Measurements from ENCODE around the gene HCFC1. TPM values are rescaled to one million over a fixed set of nuclear protein-coding genes. Genes with fewer than 3 reads are reported as not detected.

The HCFC1 gene
- total RNA-seq, 1 donor from 2014 or later: 99.9 TPM

DNA sequence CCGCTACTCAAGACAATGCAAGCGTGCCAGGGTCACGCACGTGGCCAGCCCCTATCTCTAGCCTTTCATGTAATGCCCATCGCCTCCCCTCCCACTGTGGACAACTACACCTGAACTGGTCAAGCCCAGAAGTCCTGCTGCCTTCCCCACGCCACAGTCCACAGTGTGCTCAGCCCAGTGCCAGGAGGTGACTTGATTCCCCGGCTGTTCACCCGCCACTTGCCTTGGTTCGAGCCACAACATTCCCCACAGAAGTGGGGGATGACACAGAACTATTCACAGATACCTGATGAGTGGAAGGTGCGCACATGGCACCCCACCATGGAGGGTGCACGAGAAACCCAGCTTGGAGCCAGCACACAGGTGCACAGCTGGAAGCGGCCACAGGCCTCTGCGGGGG is 52.3 kb downstream of the HCFC1 start:
- no peaks in the 10 kb centered on the region for H3K27me3 Mint-ChIP-seq (ENCODE audit: low read depth)
- H3K4me3 Mint-ChIP-seq: no peak overlapping the region
- H3K27ac Mint-ChIP-seq: no peak overlapping the region
- peaks cover 7% of the 10 kb centered on the region for H3K36me3 Mint-ChIP-seq
- no peak for DNase-seq (ENCODE audit: low spot score in 2 of 2, unreplicated experiment in 2 of 2)
- peaks cover 2% of the 10 kb centered on the region for H3K4me1 Mint-ChIP-seq
- no peaks in the 10 kb centered on the region for H3K9me3 Mint-ChIP-seq
- TF ChIP-seq, protein P1, sequence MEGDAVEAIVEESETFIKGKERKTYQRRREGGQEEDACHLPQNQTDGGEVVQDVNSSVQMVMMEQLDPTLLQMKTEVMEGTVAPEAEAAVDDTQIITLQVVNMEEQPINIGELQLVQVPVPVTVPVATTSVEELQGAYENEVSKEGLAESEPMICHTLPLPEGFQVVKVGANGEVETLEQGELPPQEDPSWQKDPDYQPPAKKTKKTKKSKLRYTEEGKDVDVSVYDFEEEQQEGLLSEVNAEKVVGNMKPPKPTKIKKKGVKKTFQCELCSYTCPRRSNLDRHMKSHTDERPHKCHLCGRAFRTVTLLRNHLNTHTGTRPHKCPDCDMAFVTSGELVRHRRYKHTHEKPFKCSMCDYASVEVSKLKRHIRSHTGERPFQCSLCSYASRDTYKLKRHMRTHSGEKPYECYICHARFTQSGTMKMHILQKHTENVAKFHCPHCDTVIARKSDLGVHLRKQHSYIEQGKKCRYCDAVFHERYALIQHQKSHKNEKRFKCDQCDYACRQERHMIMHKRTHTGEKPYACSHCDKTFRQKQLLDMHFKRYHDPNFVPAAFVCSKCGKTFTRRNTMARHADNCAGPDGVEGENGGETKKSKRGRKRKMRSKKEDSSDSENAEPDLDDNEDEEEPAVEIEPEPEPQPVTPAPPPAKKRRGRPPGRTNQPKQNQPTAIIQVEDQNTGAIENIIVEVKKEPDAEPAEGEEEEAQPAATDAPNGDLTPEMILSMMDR (IDR thresholded peaks at IDR 0.05; ENCODE audit: unreplicated experiment): no peak

DNA sequence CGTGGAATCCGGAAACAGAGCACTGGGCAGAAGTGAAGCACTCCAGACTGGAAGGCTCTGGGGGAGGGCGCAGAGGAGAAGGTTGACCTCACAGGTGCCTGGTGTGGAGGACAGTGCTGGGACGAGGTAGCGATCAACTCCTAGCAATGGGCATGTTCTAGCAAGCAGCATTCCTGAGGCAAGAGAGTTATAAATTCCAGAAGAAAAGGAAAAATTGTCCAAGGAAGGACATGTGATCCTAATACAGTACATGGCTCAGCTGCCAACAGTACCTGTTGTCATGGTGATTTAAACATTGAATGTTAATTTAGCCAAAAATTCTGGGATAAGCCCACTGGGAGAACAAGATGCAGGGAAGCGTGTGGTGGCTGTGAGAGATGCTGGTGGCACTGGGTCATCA is 53.7 kb downstream of the HCFC1 start:
- no peaks in the 10 kb centered on the region for H3K27me3 Mint-ChIP-seq (ENCODE audit: low read depth)
- no peak for DNase-seq (ENCODE audit: low spot score in 2 of 2, unreplicated experiment in 2 of 2)
- no peak overlapping the region for H3K27ac Mint-ChIP-seq
- H3K4me1 Mint-ChIP-seq: no peaks in the 10 kb centered on the region
- TF ChIP-seq, protein P1 (IDR thresholded peaks at IDR 0.05; ENCODE audit: unreplicated experiment): no peak
- H3K4me3 Mint-ChIP-seq: no peak overlapping the region
- peaks cover 7% of the 10 kb centered on the region for H3K36me3 Mint-ChIP-seq
- no peaks in the 10 kb centered on the region for H3K9me3 Mint-ChIP-seq

GRCh38 chrX:153913701-153914100 is 57.9 kb downstream of the HCFC1 start:
- H3K4me3 Mint-ChIP-seq: no peak overlapping the region
- H3K9me3 Mint-ChIP-seq: no peaks in the 10 kb centered on the region
- no peaks in the 10 kb centered on the region for H3K4me1 Mint-ChIP-seq
- TF ChIP-seq, protein P1 (IDR thresholded peaks at IDR 0.05; ENCODE audit: unreplicated experiment): no peak
- H3K27ac Mint-ChIP-seq: no peak overlapping the region
- peaks cover 11% of the 10 kb centered on the region for H3K36me3 Mint-ChIP-seq
- DNase-seq (ENCODE audit: low spot score in 2 of 2, unreplicated experiment in 2 of 2): no peak
- no peaks in the 10 kb centered on the region for H3K27me3 Mint-ChIP-seq (ENCODE audit: low read depth)

GRCh38 chrX:153913211-153913610 is 58.4 kb downstream of the HCFC1 start:
- H3K27me3 Mint-ChIP-seq (ENCODE audit: low read depth): no peaks in the 10 kb centered on the region
- H3K36me3 Mint-ChIP-seq: peaks cover 11% of the 10 kb centered on the region
- H3K4me1 Mint-ChIP-seq: no peaks in the 10 kb centered on the region
- no peak for DNase-seq (ENCODE audit: low spot score in 2 of 2, unreplicated experiment in 2 of 2)
- no peak overlapping the region for H3K27ac Mint-ChIP-seq
- H3K4me3 Mint-ChIP-seq: no peak overlapping the region
- H3K9me3 Mint-ChIP-seq: no peaks in the 10 kb centered on the region
- TF ChIP-seq, protein P1 (IDR thresholded peaks at IDR 0.05; ENCODE audit: unreplicated experiment): no peak

- DNase-seq (ENCODE audit: low spot score in 2 of 2, unreplicated experiment in 2 of 2): no peak
- Mint-ChIP-seq H3K27me3 (ENCODE audit: low read depth) (no peaks in the 10 kb centered on the region), H3K4me1 (no peaks in the 10 kb centered on the region), H3K4me3 (no peak overlapping the region), H3K9me3 (no peaks in the 10 kb centered on the region), H3K27ac (no peak overlapping the region), H3K36me3 (peaks cover 6% of the 10 kb centered on the region)
- TF ChIP-seq, protein P1 (IDR thresholded peaks at IDR 0.05; ENCODE audit: unreplicated experiment): no peak
These were observed 59.8 kb downstream of the HCFC1 start for GRCh38 chrX:153911798-153912197.

DNA sequence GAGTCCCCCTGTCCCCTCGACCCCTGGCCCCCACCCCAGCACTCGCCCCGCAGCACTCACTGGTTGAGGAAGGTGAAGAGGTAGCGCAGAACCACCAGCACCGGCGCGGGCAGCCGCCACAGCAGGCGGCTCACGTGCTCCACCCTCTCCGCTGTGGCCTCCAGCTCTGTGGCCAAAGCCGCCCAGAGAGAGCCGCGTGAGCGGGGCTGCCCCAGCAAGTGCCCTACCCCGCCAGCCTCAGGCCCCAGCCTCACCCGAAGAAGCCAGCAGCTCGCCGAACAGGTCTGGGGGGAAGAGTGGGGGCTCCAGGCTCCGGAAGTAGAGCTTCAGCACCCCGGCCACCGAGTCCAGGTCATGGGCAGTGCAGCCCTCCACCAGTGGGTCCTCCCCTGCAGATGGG is 61.2 kb downstream of the HCFC1 start:
- DNase-seq (ENCODE audit: low spot score in 2 of 2, unreplicated experiment in 2 of 2): no peak
- Mint-ChIP-seq H3K27me3 (ENCODE audit: low read depth) (no peaks in the 10 kb centered on the region), H3K4me1 (no peaks in the 10 kb centered on the region), H3K36me3 (peaks cover 3% of the 10 kb centered on the region), H3K4me3 (no peak overlapping the region), H3K27ac (no peak overlapping the region), H3K9me3 (no peaks in the 10 kb centered on the region)
- TF ChIP-seq, protein P1 (IDR thresholded peaks at IDR 0.05; ENCODE audit: unreplicated experiment): no peak
